Adipocyte (in vitro differentiated cells): ENCODE measurements around the gene SORBS2.
"Not testable (repeated sequence)": the region's sequence is repeated elsewhere in the genome, so short reads cannot be mapped to it uniquely, and the experiment has no call there.

Experiments
- DNase-seq: peaks from one replicate; pipeline ENCODE4 v3.0.0-alpha.2; 2015; ENCODE audit warnings: low read depth
- H3K27me3 ChIP-seq: replicated peaks from 2 replicates; pipeline ENCODE4 v1.7.0; 2013; ENCODE audit warnings: mild to moderate bottlenecking, low read length, moderate library complexity; ENCODE audit not compliant: control insufficient read depth, insufficient read depth
- H3K36me3 ChIP-seq: 2 replicates; pipeline ENCODE4 v1.7.0; 2013; ENCODE audit warnings: low read length, mild to moderate bottlenecking, moderate library complexity; ENCODE audit not compliant: control insufficient read depth, insufficient read depth, severe bottlenecking
- H3K4me1 ChIP-seq: 2 replicates; pipeline ENCODE4 v1.7.0; 2013; ENCODE audit warnings: mild to moderate bottlenecking, low read length, moderate library complexity; ENCODE audit not compliant: control insufficient read depth, insufficient read depth
- H3K4me3 ChIP-seq: 2 replicates; pipeline ENCODE4 v1.7.0; 2013; ENCODE audit warnings: mild to moderate bottlenecking, low read length, moderate library complexity
- H3K9ac ChIP-seq: 2 replicates; pipeline ENCODE4 v1.7.0; 2013; ENCODE audit warnings: mild to moderate bottlenecking, low read length, moderate library complexity
- H3K9me3 ChIP-seq: 2 replicates; pipeline ENCODE4 v1.7.0; 2013; ENCODE audit warnings: mild to moderate bottlenecking, low read length, moderate library complexity; ENCODE audit not compliant: control insufficient read depth

The SORBS2 gene

DNA sequence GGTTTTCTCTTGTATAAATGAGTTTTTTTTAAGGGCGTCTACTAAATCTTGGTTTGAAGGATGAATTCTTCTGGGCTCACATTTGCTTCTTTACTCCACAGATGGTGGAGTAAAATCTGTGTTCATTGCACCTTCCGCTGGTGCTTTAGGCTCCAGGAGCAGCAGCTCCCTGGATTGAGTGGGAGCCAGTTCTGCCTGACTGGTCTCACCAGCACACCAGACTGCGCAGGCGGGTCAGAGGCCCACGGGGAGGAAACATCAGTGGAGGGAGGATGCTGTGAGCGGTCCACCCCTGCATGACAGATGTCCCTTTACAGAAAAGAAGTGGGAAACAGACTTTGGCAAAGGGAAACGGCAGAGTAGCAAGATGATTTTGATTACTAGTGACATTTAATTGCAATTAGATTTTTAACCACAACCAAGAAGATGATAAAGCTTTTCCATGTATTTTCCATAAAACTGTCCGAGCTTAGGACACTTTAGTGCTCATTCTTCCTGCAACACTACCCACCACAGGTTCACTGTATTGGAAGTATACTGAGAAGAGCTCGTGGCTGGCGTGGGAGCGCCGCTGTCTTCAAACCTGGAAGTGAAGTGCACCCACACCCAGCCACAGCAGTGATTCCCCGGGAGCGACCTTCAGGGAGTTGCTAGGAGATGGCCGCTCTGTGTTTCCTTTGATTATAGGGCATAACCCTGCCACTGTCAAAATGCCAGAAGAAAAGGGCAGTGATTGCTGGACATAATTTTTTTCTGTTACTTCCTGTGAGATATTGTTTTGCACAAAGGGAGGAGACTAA is 95.2 kb downstream of the SORBS2 start:
- Histone ChIP-seq H3K9me3 (no peaks in the 10 kb centered on the region), H3K36me3 (no peaks in the 10 kb centered on the region), H3K27me3 (no peaks in the 10 kb centered on the region), H3K9ac (no peak overlapping the region), H3K4me1 (peaks cover 12% of the 10 kb centered on the region), H3K4me3 (no peak overlapping the region)
- DNase-seq: no peak

DNA sequence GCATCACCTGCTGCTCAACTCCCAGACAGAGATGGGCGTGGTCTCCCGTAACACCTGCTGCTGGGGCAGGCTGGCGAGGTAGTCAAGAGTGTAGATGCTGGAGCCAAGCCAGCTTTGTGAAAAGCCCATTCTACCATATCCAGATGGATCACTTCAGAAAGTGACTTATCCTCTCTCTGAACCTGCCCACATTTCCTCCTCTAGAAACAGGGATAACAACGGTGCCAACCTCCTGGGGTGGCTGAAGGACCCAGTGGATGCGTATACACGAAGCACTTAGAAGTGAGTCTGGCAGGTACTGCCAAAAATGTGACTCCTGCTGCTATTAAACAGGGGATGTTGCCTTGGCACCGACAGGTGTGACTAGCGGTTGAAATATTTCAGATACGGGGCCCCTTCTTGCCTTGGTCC is 95.8 kb downstream of the SORBS2 start:
- Histone ChIP-seq H3K9ac (no peak overlapping the region), H3K27me3 (no peaks in the 10 kb centered on the region), H3K9me3 (no peaks in the 10 kb centered on the region), H3K36me3 (no peaks in the 10 kb centered on the region), H3K4me1 (peaks cover 9% of the 10 kb centered on the region), H3K4me3 (no peak overlapping the region)
- DNase-seq: no peak

DNA sequence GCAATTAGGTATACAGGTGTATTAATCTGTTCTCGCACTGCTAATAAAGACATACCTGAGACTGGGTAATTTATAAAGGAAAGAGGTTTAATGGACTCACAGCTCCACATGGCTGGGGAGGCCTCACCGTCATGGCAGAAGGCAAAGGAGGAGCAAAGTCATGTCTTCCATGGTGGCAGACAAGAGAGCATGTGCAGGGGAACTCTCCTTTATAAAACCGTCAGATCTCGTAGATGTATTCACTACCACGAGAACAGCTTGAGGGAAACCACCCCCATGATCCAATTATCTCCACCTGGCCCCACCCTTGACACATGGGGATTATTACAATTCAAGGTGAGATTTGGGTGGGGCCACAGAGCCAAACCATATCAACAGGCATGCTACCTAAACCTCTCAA is 97.5 kb downstream of the SORBS2 start:
- not testable (repeated sequence) for H3K27me3 ChIP-seq, H3K9me3 ChIP-seq, DNase-seq, H3K36me3 ChIP-seq, H3K9ac ChIP-seq, H3K4me3 ChIP-seq
- H3K4me1 ChIP-seq: peaks cover 24% of the 10 kb centered on the region

DNA sequence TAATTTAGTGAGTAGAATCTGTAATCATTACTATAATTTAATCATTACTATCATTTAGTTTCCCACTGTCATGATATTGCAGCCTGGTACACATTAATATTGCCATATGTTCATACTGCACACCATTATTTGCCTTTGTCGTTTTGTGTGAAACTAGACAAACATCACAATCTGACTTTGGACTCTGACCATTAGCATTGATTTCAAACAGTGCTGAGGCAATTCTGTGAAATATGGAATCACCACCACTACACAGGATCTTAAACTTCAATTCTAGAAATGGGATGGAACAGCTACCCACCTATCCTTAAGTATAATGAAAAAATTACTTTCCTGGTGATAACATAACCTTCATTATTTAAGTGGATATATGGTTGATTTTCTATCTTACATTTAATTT is 98.3 kb downstream of the SORBS2 start:
- H3K4me3 ChIP-seq: no peak overlapping the region
- no peaks in the 10 kb centered on the region for H3K36me3 ChIP-seq
- no peak overlapping the region for H3K9ac ChIP-seq
- DNase-seq: no peak
- no peaks in the 10 kb centered on the region for H3K9me3 ChIP-seq
- peaks cover 25% of the 10 kb centered on the region for H3K4me1 ChIP-seq
- H3K27me3 ChIP-seq: no peaks in the 10 kb centered on the region

DNA sequence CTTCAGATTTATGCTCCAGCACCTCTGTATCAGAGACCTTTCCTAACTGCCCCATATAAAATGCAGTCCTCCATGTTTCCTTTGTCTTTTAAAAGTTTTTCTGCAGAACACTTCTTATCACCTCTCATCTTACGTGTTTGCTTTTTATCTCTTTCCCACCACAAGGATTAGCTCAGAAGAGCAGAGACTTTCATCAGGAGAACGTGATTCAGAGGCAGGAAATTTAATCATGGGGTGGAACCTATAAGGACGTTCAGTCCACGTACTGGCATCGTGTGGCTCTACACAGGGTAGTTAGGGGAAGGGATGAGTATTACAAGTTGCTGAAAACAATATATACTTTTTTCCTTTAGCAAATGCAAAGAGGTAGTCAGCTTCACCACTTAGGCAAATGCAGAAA is 98.7 kb downstream of the SORBS2 start:
- no peaks in the 10 kb centered on the region for H3K36me3 ChIP-seq
- DNase-seq: no peak
- H3K9me3 ChIP-seq: no peaks in the 10 kb centered on the region

DNA sequence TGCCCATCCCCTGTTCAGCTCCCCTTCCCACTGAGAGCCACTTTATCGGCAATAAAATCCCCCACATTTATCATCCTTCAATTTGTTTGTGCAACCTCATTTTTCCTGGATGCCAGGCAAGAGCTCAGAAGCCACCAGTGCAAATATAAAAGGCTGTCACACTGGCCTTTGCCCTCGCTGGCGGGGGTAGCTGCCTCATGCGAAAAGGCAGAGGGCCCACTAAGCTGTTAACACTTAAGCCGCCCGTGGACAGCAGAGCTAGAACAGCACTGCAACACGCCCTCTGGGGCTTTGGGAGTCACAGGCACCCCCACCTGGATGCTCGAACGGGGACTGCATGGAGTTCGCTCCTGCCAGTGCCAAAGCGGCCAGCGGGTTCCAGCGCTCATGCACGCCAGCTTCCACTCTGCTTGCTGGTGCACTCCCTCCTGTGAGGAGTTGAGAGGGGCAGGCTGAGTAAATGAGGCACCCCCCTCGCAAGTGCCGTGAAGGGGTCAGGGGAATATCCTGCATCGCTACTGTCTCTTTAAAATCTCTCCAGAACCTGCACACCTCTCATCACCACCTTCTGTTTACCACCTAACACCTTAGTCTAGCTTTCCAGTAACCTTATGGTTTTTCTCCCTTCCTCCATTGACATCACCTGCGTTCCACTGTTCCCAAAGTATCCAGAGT is 99.5 kb downstream of the SORBS2 start:
- Histone ChIP-seq H3K36me3 (no peaks in the 10 kb centered on the region), H3K9ac (no peak overlapping the region), H3K27me3 (no peaks in the 10 kb centered on the region), H3K4me1 (peaks cover 35% of the 10 kb centered on the region), H3K4me3 (no peak overlapping the region), H3K9me3 (no peaks in the 10 kb centered on the region)
- DNase-seq: no peak

More for the DNA sequence above, 98.7 kb downstream of the SORBS2 start:
- no peak overlapping the region for H3K9ac ChIP-seq
- no peak overlapping the region for H3K4me3 ChIP-seq
- H3K27me3 ChIP-seq: no peaks in the 10 kb centered on the region
- H3K4me1 ChIP-seq: peaks cover 30% of the 10 kb centered on the region

DNA sequence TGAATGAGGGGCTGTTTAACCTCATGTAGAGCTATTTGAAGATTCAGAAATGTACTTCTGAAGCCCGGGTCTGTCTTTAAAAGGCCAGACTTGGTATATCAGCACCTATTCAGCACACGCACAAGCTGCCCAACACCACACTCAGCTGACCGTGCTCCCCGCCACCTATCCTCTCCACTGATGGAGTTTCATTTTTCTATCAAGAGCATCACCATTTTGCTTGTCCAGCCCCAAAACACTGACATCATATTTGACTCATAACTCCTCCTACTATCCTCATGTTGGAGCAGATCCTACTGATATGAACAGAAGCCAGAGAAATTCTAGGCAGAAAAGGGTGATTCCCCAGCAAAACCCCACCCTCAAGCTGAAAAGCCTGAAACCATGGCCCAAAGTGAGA is 100.3 kb downstream of the SORBS2 start:
- H3K9me3 ChIP-seq: no peaks in the 10 kb centered on the region
- no peak overlapping the region for H3K9ac ChIP-seq
- no peak overlapping the region for H3K4me3 ChIP-seq
- H3K27me3 ChIP-seq: no peaks in the 10 kb centered on the region
- H3K4me1 ChIP-seq: peaks cover 40% of the 10 kb centered on the region
- DNase-seq: peak; percentile 45
- no peaks in the 10 kb centered on the region for H3K36me3 ChIP-seq

DNA sequence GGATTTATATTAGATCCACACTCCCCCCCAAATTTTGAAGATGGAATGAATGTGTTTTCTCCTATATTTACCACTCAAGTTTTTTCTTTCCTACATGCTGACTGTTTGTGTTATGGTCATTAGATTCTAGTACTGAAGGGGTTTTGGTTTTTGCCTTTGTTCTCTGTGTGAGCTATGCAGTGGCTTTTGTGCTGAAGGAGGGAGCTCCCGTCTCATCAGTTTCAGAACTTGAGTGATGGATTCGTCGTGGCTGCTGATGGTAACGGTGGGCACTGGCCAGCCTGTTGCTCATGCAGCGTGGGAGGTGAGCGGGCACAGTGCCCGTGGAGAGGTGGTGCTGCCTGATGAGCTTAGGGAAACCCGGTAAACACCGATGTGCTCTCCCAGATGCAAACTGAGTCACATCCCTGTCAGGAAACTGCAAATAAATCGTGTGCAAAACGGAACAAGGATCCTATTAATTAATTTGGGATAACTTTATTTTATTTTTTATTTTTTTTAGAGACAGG is 101.5 kb downstream of the SORBS2 start:
- H3K36me3 ChIP-seq: no peaks in the 10 kb centered on the region

DNA sequence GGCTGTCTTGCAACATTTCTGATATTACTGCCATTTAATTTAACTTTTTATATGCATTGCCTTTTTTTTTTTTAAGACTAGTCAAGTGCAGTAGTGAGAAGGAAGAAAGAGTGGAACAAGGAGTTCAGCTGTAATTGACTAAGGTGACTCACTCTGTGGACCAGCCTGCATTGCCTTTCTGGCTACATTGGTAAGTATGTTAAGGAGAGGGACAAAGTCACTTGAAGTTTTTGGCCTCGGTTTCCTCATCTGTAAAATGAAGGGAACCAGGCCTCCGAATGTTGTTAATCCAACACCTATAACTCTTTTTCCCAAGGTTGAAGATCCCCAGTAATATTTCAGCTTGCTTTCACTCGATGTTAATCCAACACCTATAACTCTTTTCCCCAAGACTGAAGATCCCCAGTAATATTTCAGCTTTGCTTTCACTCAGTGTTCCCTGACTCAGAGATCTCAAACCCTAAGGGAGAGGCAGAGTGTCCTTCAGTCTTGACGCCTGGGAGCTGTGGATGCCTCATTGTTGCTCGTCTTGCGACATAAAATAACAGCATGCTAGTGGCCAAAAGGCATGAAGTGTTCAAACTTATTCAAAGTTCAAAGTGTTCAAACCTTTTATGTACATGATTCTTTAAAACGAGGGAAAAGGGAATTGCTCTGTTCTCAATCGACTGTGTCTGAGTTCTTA is 102.0 kb downstream of the SORBS2 start:
- peaks cover 40% of the 10 kb centered on the region for H3K4me1 ChIP-seq
- H3K9me3 ChIP-seq: no peaks in the 10 kb centered on the region
- peak; percentile 69 for DNase-seq
- peak overlapping the region; percentile 18 for H3K4me3 ChIP-seq
- peak overlapping the region; percentile 55 for H3K9ac ChIP-seq
- no peaks in the 10 kb centered on the region for H3K27me3 ChIP-seq
- no peaks in the 10 kb centered on the region for H3K36me3 ChIP-seq

More for the DNA sequence above, 101.5 kb downstream of the SORBS2 start:
- Histone ChIP-seq H3K4me3 (peak overlapping the region; percentile 18), H3K4me1 (peaks cover 40% of the 10 kb centered on the region), H3K9ac (peak overlapping the region; percentile 55), H3K9me3 (no peaks in the 10 kb centered on the region), H3K27me3 (no peaks in the 10 kb centered on the region)
- no peak for DNase-seq

DNA sequence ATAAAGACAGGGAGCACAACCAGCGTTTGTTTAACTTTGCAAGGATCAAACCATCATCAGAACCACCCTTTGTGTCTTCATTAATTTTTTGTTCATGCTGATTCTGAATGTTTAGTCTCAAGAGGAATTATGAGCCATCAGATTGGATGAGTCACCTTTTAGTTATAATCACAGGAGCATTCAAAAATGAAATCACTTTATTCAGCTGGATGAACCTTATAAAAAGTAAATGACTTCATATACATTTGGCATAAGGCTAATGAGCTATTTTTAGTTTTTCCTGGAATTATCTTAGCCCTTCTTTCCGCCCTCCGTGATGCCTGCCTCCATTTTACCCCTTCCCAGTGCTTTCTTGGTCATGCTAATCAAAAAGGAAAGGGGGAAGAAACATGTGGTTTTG is 103.6 kb downstream of the SORBS2 start:
- no peak overlapping the region for H3K9ac ChIP-seq
- peaks cover 40% of the 10 kb centered on the region for H3K4me1 ChIP-seq
- DNase-seq: peak; percentile 66
- H3K4me3 ChIP-seq: no peak overlapping the region
- no peaks in the 10 kb centered on the region for H3K36me3 ChIP-seq
- no peaks in the 10 kb centered on the region for H3K9me3 ChIP-seq
- H3K27me3 ChIP-seq: no peaks in the 10 kb centered on the region

DNA sequence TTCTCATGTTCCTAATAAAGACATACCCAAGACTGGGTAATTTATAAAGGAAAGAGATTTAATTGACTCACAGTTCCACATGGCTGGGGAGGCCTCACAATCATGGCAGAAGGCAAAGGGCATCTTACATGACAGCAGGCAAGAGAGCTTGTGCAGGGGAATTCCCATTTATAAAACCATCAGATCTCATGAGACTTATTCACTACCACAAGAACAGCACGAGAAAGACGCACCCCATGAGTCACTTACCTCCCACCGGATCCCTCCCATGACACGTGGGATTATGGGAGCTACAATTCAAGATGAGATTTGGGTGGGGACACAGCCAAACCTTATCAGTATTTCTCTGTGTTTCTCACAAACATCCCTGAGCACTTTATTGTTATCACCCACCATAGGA is 104.4 kb downstream of the SORBS2 start:
- DNase-seq: peak; percentile 28
- H3K36me3 ChIP-seq, H3K9me3 ChIP-seq, H3K27me3 ChIP-seq, H3K4me3 ChIP-seq: not testable (repeated sequence)
- H3K4me1 ChIP-seq: peaks cover 40% of the 10 kb centered on the region
- peak overlapping the region; percentile 5 for H3K9ac ChIP-seq
